Duodenal mucosa (tissue), 2 donors: ENCODE data around the gene SNRNP70.

Source experiments
- H3K27ac ChIP-seq: one replicate; pipeline ENCODE4 v1.7.0; 2013; ENCODE audit warnings: low read depth, low read length
- H3K27me3 ChIP-seq, 2 donors: one replicate each; pipeline ENCODE4 v1.7.0; 2013; ENCODE audit warnings: low read length in 2 of 2, control low read depth in 1 of 2; ENCODE audit not compliant: insufficient read depth in 2 of 2, control insufficient read depth in 1 of 2
- H3K36me3 ChIP-seq, 2 donors: one replicate each; pipeline ENCODE4 v1.7.0; 2013; ENCODE audit warnings: low read length in 2 of 2, control low read depth in 1 of 2; ENCODE audit not compliant: insufficient read depth in 2 of 2, control insufficient read depth in 1 of 2
- H3K4me1 ChIP-seq, 2 donors: one replicate each; pipeline ENCODE4 v1.7.0; 2013; ENCODE audit warnings: low read length in 2 of 2, control low read depth in 1 of 2; ENCODE audit not compliant: insufficient read depth in 2 of 2, control insufficient read depth in 1 of 2
- H3K4me3 ChIP-seq, 2 donors: one replicate each; pipeline ENCODE4 v1.7.0; 2013; ENCODE audit warnings: low read length in 2 of 2, low read depth in 1 of 2
- H3K9ac ChIP-seq, 2 donors: one replicate each; pipeline ENCODE4 v1.7.0; 2013; ENCODE audit warnings: low read length in 2 of 2, low read depth in 1 of 2
- H3K9me3 ChIP-seq, 2 donors: one replicate each; pipeline ENCODE4 v1.7.0; 2013; ENCODE audit warnings: low read length in 2 of 2, control low read depth in 1 of 2; ENCODE audit not compliant: control insufficient read depth in 1 of 2

The SNRNP70 gene

DNA sequence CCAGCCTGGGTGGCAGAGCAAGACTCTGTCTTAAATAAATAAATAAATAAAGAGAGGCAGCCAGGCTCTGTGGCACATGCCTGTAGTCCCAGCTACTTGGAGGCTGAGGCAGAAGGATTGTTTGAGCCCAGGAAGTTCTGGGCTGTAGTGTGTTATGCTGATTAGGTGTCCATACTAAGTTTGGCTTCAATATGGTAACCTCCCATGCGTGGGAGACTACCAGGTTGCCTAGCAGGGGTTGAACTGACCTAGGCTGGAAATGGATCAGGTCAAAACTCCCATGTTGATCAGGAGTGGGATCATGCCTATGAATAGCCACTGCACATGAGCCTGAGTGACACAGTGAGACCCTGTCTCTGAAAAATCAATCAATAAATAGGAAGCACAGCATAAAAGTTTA is 4.0 kb upstream of the SNRNP70 start:
- H3K9me3 ChIP-seq: no peaks in the 10 kb centered on the region
- no peaks in the 10 kb centered on the region for H3K27me3 ChIP-seq
- H3K9ac ChIP-seq: no peak overlapping the region
- no peak overlapping the region for H3K27ac ChIP-seq
- H3K4me1 ChIP-seq: peaks cover 3 to 4% of the 10 kb centered on the region in 2 donors
- H3K4me3 ChIP-seq: no peak overlapping the region
- H3K36me3 ChIP-seq: no peaks in the 10 kb centered on the region

- Histone ChIP-seq H3K27me3 (no peaks in the 10 kb centered on the region), H3K27ac (peak overlapping the region; percentile 80), H3K4me1 (peaks cover 9 to 13% of the 10 kb centered on the region in 2 donors), H3K9ac (peak overlapping the region; percentile 82 to 94), H3K36me3 (peaks cover 6 to 15% of the 10 kb centered on the region in 2 donors), H3K9me3 (no peaks in the 10 kb centered on the region), H3K4me3 (peak overlapping the region; percentile 81 to 99)
These were observed 838 bp upstream of the SNRNP70 start for GRCh38 chr19:49084206-49085019.

- Histone ChIP-seq H3K36me3 (peaks cover 15 to 26% of the 10 kb centered on the region in 2 donors), H3K27ac (peak overlapping the region; percentile 84), H3K4me1 (peaks cover 9 to 13% of the 10 kb centered on the region in 2 donors), H3K9me3 (no peaks in the 10 kb centered on the region), H3K4me3 (peak overlapping the region; percentile 81 to 99), H3K27me3 (no peaks in the 10 kb centered on the region), H3K9ac (peak overlapping the region; percentile 82 to 94)
These were observed 599 bp downstream of the SNRNP70 start for GRCh38 chr19:49085868-49086232.

DNA sequence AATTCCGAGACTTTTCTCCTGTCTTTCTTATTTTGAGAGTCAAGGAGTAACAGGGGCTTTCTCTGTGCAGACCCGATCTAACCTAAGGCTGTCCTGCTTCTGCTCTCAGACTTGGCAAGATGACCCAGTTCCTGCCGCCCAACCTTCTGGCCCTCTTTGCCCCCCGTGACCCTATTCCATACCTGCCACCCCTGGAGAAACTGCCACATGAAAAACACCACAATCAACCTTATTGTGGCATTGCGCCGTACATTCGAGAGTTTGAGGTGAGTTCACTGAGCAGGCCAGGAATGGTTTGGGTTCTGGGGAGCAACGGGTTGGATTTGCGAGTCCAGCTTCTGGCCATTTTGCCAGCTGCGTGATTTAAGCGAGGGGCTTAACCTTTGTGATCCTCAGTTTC is 1.0 kb downstream of the SNRNP70 start:
- peak overlapping the region; percentile 81 to 99 for H3K4me3 ChIP-seq
- peaks cover 9 to 13% of the 10 kb centered on the region in 2 donors for H3K4me1 ChIP-seq
- no peaks in the 10 kb centered on the region for H3K9me3 ChIP-seq
- no peak overlapping the region for H3K27ac ChIP-seq
- peak overlapping the region; percentile 82 to 94 for H3K9ac ChIP-seq
- H3K36me3 ChIP-seq: peaks cover 17 to 30% of the 10 kb centered on the region in 2 donors
- H3K27me3 ChIP-seq: no peaks in the 10 kb centered on the region

- Histone ChIP-seq H3K9ac (no peak overlapping the region), H3K27ac (no peak overlapping the region), H3K4me3 (no peak overlapping the region), H3K4me1 (peaks cover 3 to 8% of the 10 kb centered on the region in 2 donors), H3K36me3 (peaks cover 22 to 66% of the 10 kb centered on the region in 2 donors), H3K27me3 (no peaks in the 10 kb centered on the region), H3K9me3 (no peaks in the 10 kb centered on the region)
These were observed 6.3 kb downstream of the SNRNP70 start for GRCh38 chr19:49091391-49092038.

DNA sequence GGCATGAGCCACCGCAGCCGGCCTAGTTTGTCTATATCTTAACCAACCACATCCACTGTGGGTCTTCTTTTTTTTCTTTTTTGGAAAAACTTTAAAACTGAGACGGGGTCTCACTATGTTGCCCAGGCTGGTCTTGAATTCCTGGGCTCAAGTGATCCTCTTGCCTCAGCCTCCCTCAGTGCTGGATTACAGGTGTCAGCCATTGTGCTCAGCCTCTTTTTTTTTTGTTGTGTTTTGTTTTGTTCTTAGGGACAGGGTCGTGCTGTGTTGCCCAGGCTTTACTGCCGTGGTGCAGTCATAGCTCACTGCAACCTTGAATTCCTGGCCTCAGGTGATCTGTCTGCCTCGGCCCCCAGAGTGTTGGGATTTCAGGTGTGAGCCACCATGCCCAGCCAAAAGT is 7.4 kb downstream of the SNRNP70 start:
- Histone ChIP-seq H3K36me3 (peaks cover 22 to 68% of the 10 kb centered on the region in 2 donors), H3K4me1 (no peaks in the 10 kb centered on the region), H3K4me3 (no peak overlapping the region), H3K27ac (no peak overlapping the region), H3K9me3 (no peaks in the 10 kb centered on the region), H3K9ac (no peak overlapping the region), H3K27me3 (no peaks in the 10 kb centered on the region)

- H3K36me3 ChIP-seq: peaks cover 29 to 78% of the 10 kb centered on the region in 2 donors
- no peak overlapping the region for H3K9ac ChIP-seq
- H3K4me1 ChIP-seq: no peaks in the 10 kb centered on the region
These were observed 9.5 kb downstream of the SNRNP70 start for GRCh38 chr19:49094505-49095482.

DNA sequence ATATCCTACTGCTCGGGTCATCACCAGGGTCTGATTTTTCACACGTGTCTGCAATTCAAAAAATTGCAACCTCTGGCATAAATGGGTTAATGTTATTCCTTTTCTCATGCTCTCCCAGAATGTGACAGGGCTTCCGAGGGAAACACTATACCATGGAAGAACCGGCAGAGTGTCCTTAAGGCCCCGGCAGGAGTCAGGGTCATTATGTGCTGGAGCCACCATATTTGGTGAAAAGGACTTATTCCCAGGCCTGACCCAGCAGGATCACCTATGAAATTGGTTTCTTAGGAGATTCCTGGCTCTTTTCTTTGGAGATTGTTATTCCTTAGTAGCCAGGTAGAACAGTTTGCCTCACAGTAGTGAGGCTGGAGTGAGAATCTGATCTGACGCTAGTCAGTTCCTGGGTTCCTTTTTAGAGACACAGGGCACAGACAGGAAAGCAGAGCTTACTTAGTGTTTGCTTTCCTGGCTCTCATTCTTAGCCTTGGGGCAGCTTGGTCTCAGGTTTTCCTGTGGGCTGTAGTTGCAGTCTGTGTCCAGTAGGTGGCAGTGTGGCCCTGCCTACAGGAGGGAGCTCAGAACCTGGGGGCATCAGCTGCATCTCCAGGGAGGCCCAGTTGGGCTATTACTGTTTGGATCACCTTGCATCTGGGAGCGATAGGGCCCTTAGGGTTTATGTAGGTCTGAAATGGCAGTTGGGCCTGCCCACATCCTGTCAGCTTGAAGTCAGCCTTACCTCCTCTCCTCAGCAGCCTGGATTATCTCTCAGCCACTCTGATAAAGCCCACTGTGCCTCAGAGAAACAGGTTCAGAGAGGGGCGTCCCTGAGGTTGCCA is 12.4 kb downstream of the SNRNP70 start:
- Histone ChIP-seq H3K9ac (no peak overlapping the region), H3K9me3 (no peaks in the 10 kb centered on the region), H3K27ac (no peak overlapping the region), H3K27me3 (no peaks in the 10 kb centered on the region), H3K36me3 (peaks cover 24 to 76% of the 10 kb centered on the region in 2 donors), H3K4me1 (no peaks in the 10 kb centered on the region), H3K4me3 (no peak overlapping the region)

More at GRCh38 chr19:49094505-49095482, 9.5 kb downstream of the SNRNP70 start:
- Histone ChIP-seq H3K27ac (no peak overlapping the region), H3K9me3 (no peaks in the 10 kb centered on the region), H3K27me3 (no peaks in the 10 kb centered on the region), H3K4me3 (no peak overlapping the region)

DNA sequence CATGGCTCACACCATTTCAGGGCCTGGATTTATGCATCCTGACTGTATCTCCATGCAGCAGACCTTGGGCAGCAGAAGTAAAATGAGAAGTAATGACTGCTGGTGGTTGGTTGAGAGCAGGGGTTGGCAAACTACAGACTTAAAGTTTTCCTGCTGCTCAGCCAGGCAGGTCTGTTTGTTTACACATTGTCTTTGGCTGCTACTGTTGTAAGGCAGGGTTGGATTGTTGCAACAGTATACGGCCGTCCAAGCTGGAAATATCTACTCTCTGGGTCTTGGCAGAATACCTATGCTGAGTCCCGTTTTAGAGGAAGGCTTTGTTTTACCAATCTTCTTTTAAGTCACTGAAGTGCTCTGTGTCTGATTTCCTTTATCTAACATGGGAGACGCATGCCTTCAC is 13.5 kb downstream of the SNRNP70 start:
- Histone ChIP-seq H3K4me3 (no peak overlapping the region), H3K27ac (no peak overlapping the region), H3K27me3 (no peaks in the 10 kb centered on the region), H3K4me1 (no peaks in the 10 kb centered on the region), H3K9me3 (no peaks in the 10 kb centered on the region), H3K9ac (no peak overlapping the region), H3K36me3 (peaks cover 25 to 80% of the 10 kb centered on the region in 2 donors)
